Muscle of leg (tissue), 11 donors: ENCODE measurements around the gene HAGH. TPM values are rescaled to one million over a fixed set of nuclear protein-coding genes. Genes with fewer than 3 reads are reported as not detected.
A peak's percentile ranks its signal among the peaks of the same experiment; 100 is the strongest.

Source experiments
- DNase-seq: peaks from one replicate; pipeline ENCODE4 v3.0.0; 2013
- H3K27ac ChIP-seq: one replicate; pipeline ENCODE4 v1.5.1; 2013; ENCODE audit warnings: mild to moderate bottlenecking, low read length, control low read depth
- H3K27me3 ChIP-seq: one replicate; pipeline ENCODE4 v1.6.1; 2013; ENCODE audit warnings: low read length; ENCODE audit not compliant: control insufficient read depth, insufficient read depth
- H3K36me3 ChIP-seq: one replicate; pipeline ENCODE4 v1.6.1; 2013; ENCODE audit warnings: low read length; ENCODE audit not compliant: control insufficient read depth, insufficient read depth
- H3K4me1 ChIP-seq: one replicate; pipeline ENCODE4 v1.6.1; 2013; ENCODE audit warnings: low read length; ENCODE audit not compliant: control insufficient read depth, insufficient read depth
- H3K4me3 ChIP-seq: one replicate; pipeline ENCODE4 v1.5.1; 2013; ENCODE audit warnings: low read length, control low read depth
- H3K9me3 ChIP-seq: replicated peaks from 2 replicates; pipeline ENCODE4 v1.6.1; 2013; ENCODE audit warnings: low read depth, low read length; ENCODE audit not compliant: control insufficient read depth
- WGBS: methylation state at CpG from one replicate; pipeline ENCODE4 v1.1.5; 2013; ENCODE audit warnings: missing lambda C conversion rate; ENCODE audit not compliant: insufficient coverage; 5-methylcytosine and 5-hydroxymethylcytosine counted together
- polyA plus RNA-seq, 8 donors: library from polyadenylated mRNA; unstranded; fragments of 120-200 nt; gene quantifications; one replicate each; pipeline versions ENCODE4 v1.2.1 to v1.2.3, GENCODE V29; 2013; ENCODE audit warnings: inconsistent platforms in 1 of 8, low replicate concordance in 1 of 8; ENCODE audit not compliant: insufficient read length in 8 of 8, insufficient read depth in 1 of 8
- total RNA-seq: library from RNA; stranded (reverse); fragments of 120-200 nt; gene quantifications from one replicate; pipeline ENCODE4 v1.2.4, GENCODE V29; 2013

The HAGH gene
- total and polyA plus RNA-seq, 9 donors, result 34.6 to 48.6 (median 39.1) TPM

- no peak overlapping the region for H3K4me3 ChIP-seq
- no peaks in the 10 kb centered on the region for H3K9me3 ChIP-seq
- H3K27ac ChIP-seq, result no peak overlapping the region
- no peaks in the 10 kb centered on the region for H3K27me3 ChIP-seq
- H3K36me3 ChIP-seq, result peaks cover 55% of the 10 kb centered on the region
- peaks cover 31% of the 10 kb centered on the region for H3K4me1 ChIP-seq
- DNase-seq, result no peak
- 89% methylated on average over 30 of the region's 30 CpGs for WGBS
These were observed 51.4 kb downstream of the HAGH start for GRCh38 chr16:1775006-1775845.

GRCh38 chr16:1774448-1774780, 52.2 kb downstream of the HAGH start:
- 90% methylated on average over 7 of the region's 7 CpGs for WGBS
- Histone ChIP-seq H3K9me3 (no peaks in the 10 kb centered on the region), H3K4me1 (peaks cover 37% of the 10 kb centered on the region), H3K27ac (no peak overlapping the region), H3K36me3 (peaks cover 55% of the 10 kb centered on the region), H3K4me3 (peak overlapping the region; percentile 74), H3K27me3 (no peaks in the 10 kb centered on the region)
- no peak for DNase-seq

GRCh38 chr16:1773703-1774447, 52.8 kb downstream of the HAGH start:
- peak overlapping the region; percentile 74 for H3K4me3 ChIP-seq
- H3K9me3 ChIP-seq, result no peaks in the 10 kb centered on the region
- peak overlapping the region; percentile 47 for H3K27ac ChIP-seq
- no peaks in the 10 kb centered on the region for H3K27me3 ChIP-seq
- H3K36me3 ChIP-seq, result peaks cover 55% of the 10 kb centered on the region
- peak; percentile 56 for DNase-seq
- WGBS, result 13% methylated on average over 45 of the region's 45 CpGs
- H3K4me1 ChIP-seq, result peaks cover 37% of the 10 kb centered on the region

- peak; percentile 93 for DNase-seq
- Histone ChIP-seq H3K4me3 (peak within 1 kb of the TSS; percentile 74), H3K36me3 (peaks cover 55% of the 10 kb centered on the region), H3K27ac (peak within 1 kb of the TSS; percentile 47), H3K9me3 (no peaks in the 10 kb centered on the region), H3K27me3 (no peaks in the 10 kb centered on the region), H3K4me1 (peaks cover 37% of the 10 kb centered on the region)
- WGBS, result under 1% methylated on average over 108 of the region's 108 CpGs
These were observed 53.5 kb downstream of the HAGH start, which contains the start of gene MRPS34 for GRCh38 chr16:1772908-1773702. MRPS34 (minus strand) TSS chr16:1773134; CDS start chr16:1773119, 15 bp downstream.

- H3K9me3 ChIP-seq, result no peaks in the 10 kb centered on the region
- peaks cover 56% of the 10 kb centered on the region for H3K36me3 ChIP-seq
- no peaks in the 10 kb centered on the region for H3K27me3 ChIP-seq
- peaks cover 34% of the 10 kb centered on the region for H3K4me1 ChIP-seq
- H3K27ac ChIP-seq, result peak within 1 kb of the TSS; percentile 47
- DNase-seq, result no peak
- H3K4me3 ChIP-seq, result peak within 1 kb of the TSS; percentile 74
- WGBS, result under 1% methylated on average over 53 of the region's 53 CpGs
These were observed 54.2 kb downstream of the HAGH start, which contains the start of gene EME2 for GRCh38 chr16:1772362-1772907. EME2 (plus strand) TSS chr16:1772810; CDS start chr16:1773228, 418 bp downstream.

GRCh38 chr16:1771864-1772361, 54.7 kb downstream of the HAGH start:
- 6% methylated on average over 17 of the region's 22 CpGs for WGBS
- Histone ChIP-seq H3K27ac (no peak overlapping the region), H3K4me1 (peaks cover 34% of the 10 kb centered on the region), H3K9me3 (no peaks in the 10 kb centered on the region), H3K4me3 (peak overlapping the region; percentile 74), H3K36me3 (peaks cover 56% of the 10 kb centered on the region), H3K27me3 (no peaks in the 10 kb centered on the region)
- DNase-seq, result no peak

- under 1% methylated on average over 57 of the region's 79 CpGs for WGBS
- Histone ChIP-seq H3K36me3 (peaks cover 56% of the 10 kb centered on the region), H3K4me3 (peak within 1 kb of the TSS; percentile 74), H3K27me3 (no peaks in the 10 kb centered on the region), H3K9me3 (no peaks in the 10 kb centered on the region), H3K27ac (peak within 1 kb of the TSS; percentile 51), H3K4me1 (peaks cover 34% of the 10 kb centered on the region)
- peak; percentile 84 for DNase-seq
These were observed 55.3 kb downstream of the HAGH start, which contains the start of gene NME3 for GRCh38 chr16:1771188-1771863. NME3 (minus strand) TSS chr16:1771543; CDS start chr16:1771534, 9 bp downstream.

GRCh38 chr16:1770328-1771187, 56.1 kb downstream of the HAGH start:
- no peaks in the 10 kb centered on the region for H3K9me3 ChIP-seq
- no peaks in the 10 kb centered on the region for H3K27me3 ChIP-seq
- peaks cover 56% of the 10 kb centered on the region for H3K36me3 ChIP-seq
- DNase-seq, result peak; percentile 59
- WGBS, result 11% methylated on average over 81 of the region's 81 CpGs
- no peak overlapping the region for H3K27ac ChIP-seq
- H3K4me3 ChIP-seq, result peak overlapping the region; percentile 74
- peaks cover 34% of the 10 kb centered on the region for H3K4me1 ChIP-seq
